MM.1S (cell line): ENCODE data around the gene RAB11FIP4.

ENCODE experiments used
- CTCF ChIP-seq: fragments of 300-600 bp; sonication (generic); IDR thresholded peaks from 2 replicates; pipeline ENCODE4 v1.5.1; 2016; ENCODE audit warnings: antibody characterized with exemption, low read length, mixed read lengths
- EZH2 ChIP-seq: fragments of 300-600 bp; sonication (generic); optimal IDR thresholded peaks from 2 replicates; pipeline ENCODE3; 2017; ENCODE audit warnings: low read depth, mild to moderate bottlenecking, antibody characterized with exemption, low read length, mixed read lengths

GRCh38 chr17:31580316-31580705, 188.8 kb downstream of the RAB11FIP4 start:
- TF ChIP-seq CTCF = no peak
- TF ChIP-seq EZH2 = no peak
